ENCODE data around the gene PTPRZ1. TPM values are rescaled to one million over a fixed set of nuclear protein-coding genes. Genes with fewer than 3 reads are reported as not detected.

Gene PTPRZ1
- total and polyA plus RNA-seq, 2 of the 4 experiments (the other 2 are of a cell fraction): not detected

DNA sequence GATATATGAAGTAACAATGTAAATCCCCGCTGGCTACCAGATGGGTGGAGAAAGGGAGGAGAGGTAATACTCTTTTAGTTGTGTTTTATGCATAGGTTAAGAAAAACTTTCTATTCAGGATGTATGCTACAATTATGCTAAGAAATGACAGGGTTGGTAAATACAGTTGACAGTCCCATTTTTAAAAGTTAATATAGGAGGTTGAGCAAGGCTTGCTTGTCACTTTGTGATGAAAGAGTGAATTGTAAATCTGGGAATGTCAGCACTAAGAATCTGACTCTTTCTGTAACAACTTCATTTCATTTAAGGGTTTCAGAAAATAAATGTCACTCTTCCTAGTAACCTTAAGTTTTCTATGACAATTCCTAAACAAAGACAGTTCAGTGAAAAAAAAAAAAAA, 59.8 kb downstream of the PTPRZ1 start:
- H3K4me3 ChIP-seq (ENCODE audit: insufficient read depth, low read depth, low read length): no peak overlapping the region
- H2AK5ac ChIP-seq (ENCODE audit: low read depth, low read length): no peak overlapping the region
- H3K36me3 ChIP-seq (ENCODE audit: control insufficient read depth, insufficient read depth, low read length): no peaks in the 10 kb centered on the region
- H3K14ac ChIP-seq (replicated peaks; ENCODE audit: low read depth, low read length): no peak overlapping the region
- intact Hi-C loops (cut with micrococcal nuclease) (no loop called here), dilution Hi-C loops (cut with HindIII; ENCODE audit: low sequenced_read_pairs, unreplicated experiment) (no loop called here), in situ Hi-C loops (cut with MboI; ENCODE audit: low sequenced_read_pairs) (no loop called here)
- H3K4ac ChIP-seq (ENCODE audit: low read depth, low read length): no peak overlapping the region
- H3K9me3 ChIP-seq (ENCODE audit: control insufficient read depth, insufficient read depth, low read length): no peaks in the 10 kb centered on the region
- no peaks in the 10 kb centered on the region for H4K20me1 ChIP-seq (ENCODE audit: insufficient read depth, low read length)
- no peak overlapping the region for H2BK120ac ChIP-seq (ENCODE audit: low read depth, low read length)
- no peak overlapping the region for H4K8ac ChIP-seq (ENCODE audit: low read depth in 2 of 2, low read length in 2 of 2)
- no peak for DNase-seq
- no peak overlapping the region for H3K4me2 ChIP-seq (ENCODE audit: low read depth, low read length)
- no peaks in the 10 kb centered on the region for H3K79me1 ChIP-seq (ENCODE audit: low read depth in 1 of 2, low read length in 2 of 2)
- no peak overlapping the region for H4K5ac ChIP-seq (ENCODE audit: low read depth, low read length)
- H3K56ac ChIP-seq (ENCODE audit: extremely low read depth, insufficient read depth, low read length): no peak overlapping the region
- no peak for ATAC-seq (ENCODE audit: low read depth)
- no peak overlapping the region for H2AK9ac ChIP-seq (replicated peaks; ENCODE audit: low read depth, low read length, poor library complexity)
- no peak overlapping the region for H3K18ac ChIP-seq (ENCODE audit: low read depth, low read length)
- TF ChIP-seq MXI1 (IDR thresholded peaks at IDR 0.05; ENCODE audit: borderline replicate concordance, low read depth, low read length) (no peak), RCOR1 (IDR thresholded peaks at IDR 0.05; ENCODE audit: insufficient replicate concordance, low read length) (no peak), MAFK (IDR thresholded peaks at IDR 0.05; ENCODE audit: low read depth, low read length) (no peak), RFX5 (IDR thresholded peaks at IDR 0.05; ENCODE audit: low read depth, low read length) (no peak), RAD21 (IDR thresholded peaks at IDR 0.05; ENCODE audit: low read length) (no peak), POLR2A (IDR thresholded peaks at IDR 0.05; ENCODE audit: low read depth, low read length) (no peak)
- TF ChIP-seq, protein P1, sequence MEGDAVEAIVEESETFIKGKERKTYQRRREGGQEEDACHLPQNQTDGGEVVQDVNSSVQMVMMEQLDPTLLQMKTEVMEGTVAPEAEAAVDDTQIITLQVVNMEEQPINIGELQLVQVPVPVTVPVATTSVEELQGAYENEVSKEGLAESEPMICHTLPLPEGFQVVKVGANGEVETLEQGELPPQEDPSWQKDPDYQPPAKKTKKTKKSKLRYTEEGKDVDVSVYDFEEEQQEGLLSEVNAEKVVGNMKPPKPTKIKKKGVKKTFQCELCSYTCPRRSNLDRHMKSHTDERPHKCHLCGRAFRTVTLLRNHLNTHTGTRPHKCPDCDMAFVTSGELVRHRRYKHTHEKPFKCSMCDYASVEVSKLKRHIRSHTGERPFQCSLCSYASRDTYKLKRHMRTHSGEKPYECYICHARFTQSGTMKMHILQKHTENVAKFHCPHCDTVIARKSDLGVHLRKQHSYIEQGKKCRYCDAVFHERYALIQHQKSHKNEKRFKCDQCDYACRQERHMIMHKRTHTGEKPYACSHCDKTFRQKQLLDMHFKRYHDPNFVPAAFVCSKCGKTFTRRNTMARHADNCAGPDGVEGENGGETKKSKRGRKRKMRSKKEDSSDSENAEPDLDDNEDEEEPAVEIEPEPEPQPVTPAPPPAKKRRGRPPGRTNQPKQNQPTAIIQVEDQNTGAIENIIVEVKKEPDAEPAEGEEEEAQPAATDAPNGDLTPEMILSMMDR (conservative IDR thresholded peaks at IDR 0.05; ENCODE audit: low read depth, low read length): no peak
- TF ChIP-seq, protein P2, sequence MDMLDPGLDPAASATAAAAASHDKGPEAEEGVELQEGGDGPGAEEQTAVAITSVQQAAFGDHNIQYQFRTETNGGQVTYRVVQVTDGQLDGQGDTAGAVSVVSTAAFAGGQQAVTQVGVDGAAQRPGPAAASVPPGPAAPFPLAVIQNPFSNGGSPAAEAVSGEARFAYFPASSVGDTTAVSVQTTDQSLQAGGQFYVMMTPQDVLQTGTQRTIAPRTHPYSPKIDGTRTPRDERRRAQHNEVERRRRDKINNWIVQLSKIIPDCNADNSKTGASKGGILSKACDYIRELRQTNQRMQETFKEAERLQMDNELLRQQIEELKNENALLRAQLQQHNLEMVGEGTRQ (IDR thresholded peaks at IDR 0.05; ENCODE audit: low read depth, low read length): no peak
- no peak overlapping the region for H3K23ac ChIP-seq (ENCODE audit: low read depth, low read length)
- WGBS, 2 experiments (ENCODE audit: extremely low coverage in 2 of 2, insufficient read length in 1 of 2): no CpG with 5 or more reads among the region's 1 CpG
- no peak overlapping the region for H2AFZ ChIP-seq (replicated peaks; ENCODE audit: low read length, poor library complexity)
- no peaks in the 10 kb centered on the region for H3K9me1 ChIP-seq (ENCODE audit: insufficient read depth, low read length)
- H4K91ac ChIP-seq (ENCODE audit: insufficient read depth, low read depth, low read length): no peak overlapping the region
- no peak overlapping the region for H2BK5ac ChIP-seq (ENCODE audit: low read depth, low read length, poor library complexity, severe bottlenecking)
- H2BK20ac ChIP-seq (ENCODE audit: low read depth, low read length): no peak overlapping the region
- H2BK15ac ChIP-seq (ENCODE audit: low read depth, low read length): no peak overlapping the region
- ChIA-PET POLR2A (ENCODE audit: unreplicated experiment) (no interaction called here), CTCF (no interaction called here)
- no peak overlapping the region for H3K9ac ChIP-seq (ENCODE audit: low read depth, low read length)
- no TSS peak for BruUV-seq (replicated peaks)
- H3K27ac ChIP-seq (ENCODE audit: insufficient read depth, low read length): no peak overlapping the region
- H3K4me1 ChIP-seq (ENCODE audit: control insufficient read depth, insufficient read depth, low read length): no peaks in the 10 kb centered on the region
- H3K27me3 ChIP-seq (ENCODE audit: control insufficient read depth, insufficient read depth, low read length): peaks cover 2% of the 10 kb centered on the region; the same call in 1 of the 2 replicates
